RWPE2 (cell line): Measurements from ENCODE around the gene NR1D2.
"Not testable (repeated sequence)": the region's sequence is repeated elsewhere in the genome, so short reads cannot be mapped to it uniquely, and the experiment has no call there.

ENCODE experiments used
- ATAC-seq: fragments of 200-7000 bp; cut with Tn5 transposase; 3 replicates; pipeline ENCODE4 v1.9.1; 2021; ENCODE audit warnings: low read depth
- DNase-seq: peaks from one replicate; pipeline ENCODE4 v3.0.0-alpha.2; 2020; ENCODE audit warnings: low spot score
- H3K27ac ChIP-seq: fragments of 450-650 bp; 2 replicates; pipeline ENCODE4 v1.5.1; 2017; ENCODE audit warnings: mild to moderate bottlenecking; ENCODE audit not compliant: poor library complexity, severe bottlenecking
- H3K27me3 ChIP-seq: fragments of 250-450 bp; sonication (Bioruptor Pico); 2 replicates; pipeline ENCODE4 v1.5.1; 2021; ENCODE audit warnings: mild to moderate bottlenecking, moderate library complexity; ENCODE audit not compliant: insufficient read depth, poor library complexity, severe bottlenecking
- H3K36me3 ChIP-seq: fragments of 250-450 bp; sonication (Bioruptor Pico); 2 replicates; pipeline ENCODE4 v1.5.1; 2020; ENCODE audit warnings: low read depth, mild to moderate bottlenecking, moderate library complexity
- H3K4me1 ChIP-seq: fragments of 250-450 bp; sonication (Bioruptor Pico); 2 replicates; pipeline ENCODE4 v1.5.1; 2021; ENCODE audit warnings: mild to moderate bottlenecking, moderate library complexity; ENCODE audit not compliant: insufficient read depth, poor library complexity, severe bottlenecking
- H3K4me3 ChIP-seq: fragments of 250-450 bp; sonication (Bioruptor Pico); 2 replicates; pipeline ENCODE4 v1.5.1; 2021; ENCODE audit warnings: mild to moderate bottlenecking, moderate library complexity; ENCODE audit not compliant: severe bottlenecking
- H3K9me3 ChIP-seq: fragments of 250-450 bp; sonication (Bioruptor Pico); 2 replicates; pipeline ENCODE4 v1.5.1; 2021; ENCODE audit warnings: mild to moderate bottlenecking, moderate library complexity; ENCODE audit not compliant: severe bottlenecking
- TF ChIP-seq, protein P1 (sequence below): fragments of 450-650 bp; IDR thresholded peaks from one replicate; pipeline ENCODE4 v1.5.1; 2017; ENCODE audit warnings: mild to moderate bottlenecking, moderate library complexity; ENCODE audit not compliant: poor library complexity, severe bottlenecking

Gene NR1D2

DNA sequence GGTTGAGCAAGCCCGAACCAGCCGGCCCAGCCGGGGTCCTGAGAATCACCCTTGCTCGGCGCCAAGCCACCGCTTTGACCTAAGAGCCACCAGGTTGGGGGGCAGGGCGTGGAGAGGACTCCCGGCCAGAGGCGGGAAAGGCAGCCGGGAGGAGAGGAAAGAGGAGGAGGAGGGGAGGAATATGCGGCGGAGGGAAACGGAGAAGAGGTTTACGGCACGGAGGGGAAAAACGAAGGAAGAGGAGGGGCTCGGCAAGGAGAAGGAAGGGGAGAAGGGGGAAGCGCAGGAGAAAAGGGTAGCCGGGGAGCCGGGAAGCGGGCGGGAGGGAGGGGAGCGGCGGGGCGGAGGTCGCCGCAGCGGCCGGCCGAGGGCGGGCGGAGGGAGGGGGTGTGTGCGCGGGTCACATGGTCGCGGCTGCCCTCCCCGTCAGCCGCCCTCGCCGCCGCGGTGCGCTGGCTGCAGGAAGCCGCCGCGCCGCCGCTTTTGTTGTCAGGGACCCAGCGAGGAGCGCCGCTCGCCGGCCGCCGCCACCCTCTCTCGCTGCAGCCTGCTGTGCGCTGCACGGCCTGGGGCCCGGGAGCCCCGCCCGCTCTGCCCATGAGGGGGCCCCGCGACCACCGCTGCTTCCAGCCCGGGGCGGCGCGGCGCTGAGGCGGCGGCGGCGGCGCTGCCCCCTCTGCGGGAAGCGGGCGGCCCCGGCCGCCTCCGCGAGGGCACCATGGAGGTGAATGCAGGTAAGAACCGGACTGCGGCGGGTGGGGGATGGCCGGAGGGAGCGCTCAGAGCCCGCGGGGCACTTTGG is at the start of gene NR1D2:
Gene NR1D2, plus strand, starts transcription at position 426 of the 802 bp plus-strand sequence. Its CDS starts 293 bp downstream, at position 719.
- Histone ChIP-seq H3K9me3 (no peaks in the 10 kb centered on the region), H3K27ac (peak within 1 kb of the TSS; percentile 76), H3K4me1 (peaks cover 30% of the 10 kb centered on the region), H3K27me3 (no peaks in the 10 kb centered on the region), H3K36me3 (no peaks in the 10 kb centered on the region), H3K4me3 (peak within 1 kb of the TSS; percentile 98)
- TF ChIP-seq, protein P1, sequence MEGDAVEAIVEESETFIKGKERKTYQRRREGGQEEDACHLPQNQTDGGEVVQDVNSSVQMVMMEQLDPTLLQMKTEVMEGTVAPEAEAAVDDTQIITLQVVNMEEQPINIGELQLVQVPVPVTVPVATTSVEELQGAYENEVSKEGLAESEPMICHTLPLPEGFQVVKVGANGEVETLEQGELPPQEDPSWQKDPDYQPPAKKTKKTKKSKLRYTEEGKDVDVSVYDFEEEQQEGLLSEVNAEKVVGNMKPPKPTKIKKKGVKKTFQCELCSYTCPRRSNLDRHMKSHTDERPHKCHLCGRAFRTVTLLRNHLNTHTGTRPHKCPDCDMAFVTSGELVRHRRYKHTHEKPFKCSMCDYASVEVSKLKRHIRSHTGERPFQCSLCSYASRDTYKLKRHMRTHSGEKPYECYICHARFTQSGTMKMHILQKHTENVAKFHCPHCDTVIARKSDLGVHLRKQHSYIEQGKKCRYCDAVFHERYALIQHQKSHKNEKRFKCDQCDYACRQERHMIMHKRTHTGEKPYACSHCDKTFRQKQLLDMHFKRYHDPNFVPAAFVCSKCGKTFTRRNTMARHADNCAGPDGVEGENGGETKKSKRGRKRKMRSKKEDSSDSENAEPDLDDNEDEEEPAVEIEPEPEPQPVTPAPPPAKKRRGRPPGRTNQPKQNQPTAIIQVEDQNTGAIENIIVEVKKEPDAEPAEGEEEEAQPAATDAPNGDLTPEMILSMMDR = no peak
- ATAC-seq (peak; percentile 56), DNase-seq (peak; percentile 76)

DNA sequence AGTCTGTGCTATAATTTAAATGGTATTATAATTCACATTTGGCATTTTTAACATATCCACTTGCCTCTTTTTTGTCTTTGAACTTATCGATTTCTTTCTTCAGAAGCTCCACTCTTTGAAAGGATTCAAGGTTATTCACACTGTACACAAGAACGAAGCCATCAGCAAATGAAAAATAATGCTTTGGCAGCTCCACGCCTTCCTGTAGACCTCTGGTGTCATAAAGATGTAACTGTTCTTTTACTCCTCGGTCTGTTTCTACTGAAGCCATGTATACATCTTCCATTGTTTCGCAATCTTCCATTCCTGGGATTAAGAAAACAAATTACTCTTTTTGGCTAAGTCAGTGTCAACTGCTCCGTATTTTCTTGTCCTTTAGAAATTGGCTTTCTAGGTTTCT is 44.3 kb upstream of the NR1D2 start:
- no peak for DNase-seq
- H3K9me3 ChIP-seq = no peaks in the 10 kb centered on the region
- ATAC-seq = no peak
- no peaks in the 10 kb centered on the region for H3K4me1 ChIP-seq
- no peak overlapping the region for H3K27ac ChIP-seq
- no peaks in the 10 kb centered on the region for H3K27me3 ChIP-seq
- H3K36me3 ChIP-seq = peaks cover 36% of the 10 kb centered on the region
- TF ChIP-seq, protein P1 = no peak
- no peak overlapping the region for H3K4me3 ChIP-seq

DNA sequence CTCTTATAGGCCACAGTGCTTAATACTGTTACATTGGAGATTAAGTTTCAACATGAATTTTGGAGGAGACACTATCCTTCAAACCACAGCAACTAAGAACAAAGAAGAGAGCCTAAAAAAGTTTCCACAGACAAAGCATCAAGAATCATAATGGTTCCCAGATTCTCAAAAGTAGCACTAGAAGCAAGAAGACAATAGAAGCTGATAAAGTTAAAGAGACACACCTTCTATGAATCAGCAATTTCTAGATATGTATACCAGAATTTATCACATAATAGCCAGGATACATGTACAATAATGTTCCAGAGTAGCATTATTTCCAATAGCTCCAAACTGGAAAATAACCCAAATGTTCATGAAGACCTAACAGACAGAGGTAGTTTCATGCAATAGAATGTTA is 40.5 kb upstream of the NR1D2 start:
- H3K27me3 ChIP-seq = no peaks in the 10 kb centered on the region
- no peak overlapping the region for H3K4me3 ChIP-seq
- TF ChIP-seq, protein P1 = no peak
- DNase-seq (no peak), ATAC-seq (no peak)
- no peak overlapping the region for H3K27ac ChIP-seq
- H3K9me3 ChIP-seq = no peaks in the 10 kb centered on the region
- peaks cover 31% of the 10 kb centered on the region for H3K36me3 ChIP-seq
- H3K4me1 ChIP-seq = no peaks in the 10 kb centered on the region

DNA sequence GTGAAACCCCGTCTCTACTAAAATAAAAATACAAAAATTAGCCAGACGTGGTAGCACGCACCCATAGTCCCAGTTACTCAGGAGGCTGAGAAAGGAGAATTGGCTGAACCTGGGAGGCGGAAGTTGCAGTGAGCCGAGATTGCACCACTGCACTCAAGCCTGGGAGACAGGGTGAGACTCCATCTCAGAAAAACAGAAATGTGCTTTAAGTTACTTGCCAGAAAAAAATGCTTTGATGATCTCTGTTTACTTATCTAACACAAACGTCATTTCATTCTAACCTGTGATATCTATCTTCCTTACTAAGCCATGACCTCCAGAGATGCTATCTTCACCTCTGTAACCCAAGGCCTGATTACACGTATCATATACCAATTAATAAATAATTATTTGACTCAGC is 35.7 kb upstream of the NR1D2 start:
- ATAC-seq = no peak
- Histone ChIP-seq H3K36me3 (peaks cover 4% of the 10 kb centered on the region; the same call in 1 of the 2 replicates), H3K4me3 (no peak overlapping the region), H3K4me1 (no peaks in the 10 kb centered on the region), H3K9me3 (no peaks in the 10 kb centered on the region), H3K27ac (no peak overlapping the region), H3K27me3 (no peaks in the 10 kb centered on the region)
- no peak for DNase-seq
- TF ChIP-seq, protein P1 = no peak

DNA sequence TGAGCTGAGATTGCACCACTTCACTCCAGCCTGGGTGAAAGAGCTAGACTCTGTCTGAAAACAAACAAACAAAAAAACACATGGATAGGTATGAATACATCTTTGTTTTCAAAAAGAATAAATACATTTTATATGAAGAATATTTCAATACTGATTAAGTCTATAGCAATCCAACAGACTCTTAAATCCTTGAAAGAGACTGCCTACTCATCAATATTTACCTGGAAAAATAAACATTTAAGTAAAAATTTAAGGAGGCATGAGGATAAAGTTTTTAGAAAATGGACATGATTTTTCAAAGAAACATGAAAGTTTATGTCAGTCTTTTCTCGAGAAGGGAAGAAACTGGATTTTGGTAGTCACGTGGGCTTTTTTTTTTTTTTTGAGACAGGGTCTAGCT is 33.7 kb upstream of the NR1D2 start:
- Histone ChIP-seq H3K27ac (no peak overlapping the region), H3K9me3 (no peaks in the 10 kb centered on the region), H3K4me3 (no peak overlapping the region), H3K27me3 (no peaks in the 10 kb centered on the region), H3K36me3 (peaks cover 4% of the 10 kb centered on the region; the same call in 1 of the 2 replicates), H3K4me1 (peaks cover 9% of the 10 kb centered on the region)
- no peak for ATAC-seq
- TF ChIP-seq, protein P1 = no peak
- DNase-seq = no peak

DNA sequence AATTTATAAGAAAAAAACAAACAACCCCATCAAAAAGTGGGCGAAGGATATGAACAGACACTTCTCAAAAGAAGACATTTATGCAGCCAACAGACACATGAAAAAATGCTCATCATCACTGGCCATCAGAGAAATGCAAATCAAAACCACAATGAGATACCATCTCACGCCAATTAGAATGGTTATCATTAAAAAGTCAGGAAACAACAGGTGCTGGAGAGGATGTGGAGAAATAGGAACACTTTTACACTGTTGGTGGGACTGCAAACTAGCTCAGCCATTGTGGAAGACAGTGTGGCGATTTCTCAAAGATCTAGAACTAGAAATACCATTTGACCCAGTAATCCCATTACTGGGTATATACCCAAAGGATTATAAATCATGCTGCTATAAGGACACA is 32.8 kb upstream of the NR1D2 start:
- not testable (repeated sequence) for DNase-seq, H3K4me3 ChIP-seq, H3K36me3 ChIP-seq, H3K27me3 ChIP-seq, H3K4me1 ChIP-seq, H3K9me3 ChIP-seq, H3K27ac ChIP-seq, ATAC-seq
